GM10847 (cell line): Measurements from ENCODE around the gene CHD8.

ENCODE experiments used
- POLR2A ChIP-seq: IDR thresholded peaks from 2 replicates; pipeline ENCODE4 v1.6.1; 2011; ENCODE audit not compliant: insufficient read length; ENCODE audit errors: extremely low read depth

CHD8 gene

DNA sequence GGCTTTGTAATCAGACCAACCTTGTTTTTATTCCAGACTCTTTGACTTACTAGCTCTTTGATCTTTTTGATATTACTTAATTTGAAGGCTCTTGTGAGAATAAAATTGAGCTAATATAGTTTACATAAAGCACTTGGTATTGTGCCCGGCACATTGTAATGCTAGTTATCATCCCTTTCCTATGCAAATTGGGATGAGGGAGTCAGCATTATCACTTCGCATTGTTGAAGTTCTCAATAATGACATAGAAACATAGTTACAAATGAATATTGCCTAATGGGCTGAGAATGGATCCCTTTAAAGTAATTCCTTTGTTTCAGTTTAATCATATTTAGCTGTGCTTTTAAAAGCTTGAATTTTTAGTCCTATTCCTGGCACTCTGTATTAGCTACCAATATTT is 108.7 kb downstream of the CHD8 start:
- no peak for TF ChIP-seq POLR2A

GRCh38 chr14:21346532-21347135 is 109.3 kb downstream of the CHD8 start:
- TF ChIP-seq POLR2A: no peak

GRCh38 chr14:21343035-21343794 is 112.7 kb downstream of the CHD8 start:
- TF ChIP-seq POLR2A: no peak
